HepG2 (cell line): Measurements from ENCODE around the gene KPNB1. TPM values are rescaled to one million over a fixed set of nuclear protein-coding genes. Genes with fewer than 3 reads are reported as not detected.
A peak's percentile ranks its signal among the peaks of the same experiment; 100 is the strongest.

Experiments used
- MXI1 ChIP-seq: IDR thresholded peaks from 3 replicates; pipeline ENCODE4 v1.6.1; 2012; ENCODE audit warnings: low read depth, low read length, inconsistent platforms, borderline replicate concordance
- SIN3A ChIP-seq: IDR thresholded peaks from 2 replicates; pipeline ENCODE4 v1.6.1; 2011; ENCODE audit warnings: low read depth, mild to moderate bottlenecking, control low read depth, low read length, borderline replicate concordance
- TBL1XR1 ChIP-seq: fragments of 150-350 bp; IDR thresholded peaks from 2 replicates; pipeline ENCODE4 v1.6.1; 2014; ENCODE audit warnings: borderline replicate concordance, low read length; ENCODE audit not compliant: partially characterized antibody
- ZFYVE20 ChIP-seq: sonication (generic); formaldehyde crosslinking; IDR thresholded peaks from 2 replicates; pipeline ENCODE4 v1.8.0; 2023; ENCODE audit warnings: low read depth, mild to moderate bottlenecking, moderate library complexity, missing genetic modification reagents, borderline replicate concordance
- ZNF12 ChIP-seq: sonication (generic); formaldehyde crosslinking; IDR thresholded peaks from 2 replicates; pipeline ENCODE4 v1.5.0; 2020; ENCODE audit warnings: missing genetic modification reagents
- ZNF605 ChIP-seq: sonication (generic); formaldehyde crosslinking; IDR thresholded peaks from 2 replicates; pipeline ENCODE4 v1.8.0; 2022; ENCODE audit warnings: mild to moderate bottlenecking, missing genetic modification reagents
- ZNF615 ChIP-seq: sonication (generic); formaldehyde crosslinking; IDR thresholded peaks from 2 replicates; pipeline ENCODE4 v1.5.0; 2020; ENCODE audit warnings: mild to moderate bottlenecking, missing genetic modification reagents, borderline replicate concordance
- polyA plus RNA-seq, 8 experiments: library from polyadenylated mRNA; depleted of rRNA in 3 of 8; stranded (reverse) in 7 of 8; unstranded in 1 of 8; fragments of >200 nt; fragmentation: Illumina TruSeq in 4 of 8; extraction: Trizol in 4 of 8; gene quantifications; 2 replicates each; pipeline versions ENCODE4 v1.2.1 to v1.2.3, GENCODE V29; 2011 to 2016; ENCODE audit warnings: low read depth in 4 of 8, missing spikeins in 1 of 8, mixed read lengths in 1 of 8; ENCODE audit not compliant: insufficient read depth in 1 of 8
- total RNA-seq, 5 experiments: library from RNA; depleted of rRNA; stranded (reverse); fragments of >200 nt; fragmentation: Illumina TruSeq; extraction: Trizol; gene quantifications; 2 replicates each; pipeline ENCODE4 v1.2.3, GENCODE V29; 2016; ENCODE audit warnings: low read depth in 1 of 5
- TF ChIP-seq, protein P1 (sequence below): IDR thresholded peaks from 2 replicates; pipeline ENCODE4 v1.6.1; 2016; ENCODE audit warnings: missing compliant biosample characterization, missing genetic modification reagents, borderline replicate concordance
- TF ChIP-seq, protein P2 (sequence below): sonication (generic); formaldehyde crosslinking; conservative IDR thresholded peaks from 2 replicates; pipeline ENCODE4 v1.8.0; 2022; ENCODE audit warnings: mild to moderate bottlenecking, moderate library complexity, missing genetic modification reagents
- TF ChIP-seq, protein P3 (sequence below): sonication (generic); formaldehyde crosslinking; IDR thresholded peaks from 2 replicates; pipeline ENCODE4 v1.5.1; 2020; ENCODE audit warnings: mild to moderate bottlenecking, missing genetic modification reagents, moderate library complexity
- TF ChIP-seq, protein P4 (sequence below): sonication (generic); formaldehyde crosslinking; IDR thresholded peaks from 2 replicates; pipeline ENCODE4 v1.4.0; 2020; ENCODE audit warnings: missing genetic modification reagents; ENCODE audit errors: not compliant biosample characterization
- TF ChIP-seq, protein P5 (sequence below): sonication (generic); formaldehyde crosslinking; IDR thresholded peaks from 2 replicates; pipeline ENCODE4 v1.5.1; 2020; ENCODE audit warnings: missing genetic modification reagents, mild to moderate bottlenecking, borderline replicate concordance
- TF ChIP-seq, protein P6 (sequence below): sonication (generic); formaldehyde crosslinking; conservative IDR thresholded peaks from 2 replicates; pipeline ENCODE4 v1.8.0; 2022; ENCODE audit warnings: missing genetic modification reagents

The KPNB1 gene
- total and polyA plus RNA-seq, 2 of the 13 experiments (the other 11 are each of a cell fraction or from before 2014, with no cell fraction given), result 164 to 424 TPM

DNA sequence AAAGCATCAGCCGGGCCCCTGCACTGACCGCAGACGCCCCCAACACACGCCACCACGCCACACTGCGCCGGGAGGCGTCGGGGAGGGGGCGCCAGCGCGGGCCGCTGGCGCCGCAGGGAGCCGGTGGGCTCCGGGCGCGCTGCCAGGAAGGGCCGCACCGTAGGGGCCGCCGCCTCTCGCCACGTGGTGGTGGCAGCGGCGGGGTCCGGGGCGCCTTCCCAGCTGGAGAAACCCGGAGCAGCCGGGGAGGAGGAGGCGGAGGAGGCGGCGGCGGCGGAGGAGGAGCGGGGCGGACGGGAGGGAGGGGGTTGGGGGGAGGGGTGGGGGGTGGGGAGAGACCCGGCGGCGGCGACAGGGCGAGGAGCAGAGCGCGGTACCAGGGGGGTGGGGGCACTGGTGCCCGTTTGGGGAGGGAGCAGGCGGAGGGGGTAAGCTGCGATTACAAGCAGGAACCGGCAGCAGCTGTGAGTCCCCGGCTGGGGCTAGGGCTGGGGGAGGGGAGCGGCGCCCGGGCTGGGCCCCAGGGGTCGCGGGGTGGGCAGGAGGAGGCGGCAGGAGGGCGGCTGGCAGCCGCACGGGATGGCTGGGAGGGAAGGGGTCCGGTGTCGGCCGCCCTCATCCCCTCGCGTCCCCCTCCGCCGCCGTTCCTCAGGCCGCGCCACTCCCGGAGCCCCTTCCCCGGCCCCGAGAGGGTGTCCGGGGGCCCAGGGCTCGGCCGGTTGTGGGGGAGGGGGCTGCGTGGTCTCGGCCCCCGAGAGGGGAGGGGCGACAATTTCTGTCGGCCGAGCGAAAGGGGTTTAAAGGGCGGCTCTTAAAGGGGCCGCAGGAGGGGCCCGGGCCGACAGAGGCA, 44.2 kb downstream of the KPNB1 start, which contains the start of gene TBKBP1 (continued):
- TF ChIP-seq, protein P1, sequence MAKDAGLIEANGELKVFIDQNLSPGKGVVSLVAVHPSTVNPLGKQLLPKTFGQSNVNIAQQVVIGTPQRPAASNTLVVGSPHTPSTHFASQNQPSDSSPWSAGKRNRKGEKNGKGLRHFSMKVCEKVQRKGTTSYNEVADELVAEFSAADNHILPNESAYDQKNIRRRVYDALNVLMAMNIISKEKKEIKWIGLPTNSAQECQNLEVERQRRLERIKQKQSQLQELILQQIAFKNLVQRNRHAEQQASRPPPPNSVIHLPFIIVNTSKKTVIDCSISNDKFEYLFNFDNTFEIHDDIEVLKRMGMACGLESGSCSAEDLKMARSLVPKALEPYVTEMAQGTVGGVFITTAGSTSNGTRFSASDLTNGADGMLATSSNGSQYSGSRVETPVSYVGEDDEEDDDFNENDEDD (CRISPR knock-in tag), result no peak; the same call in 1 of the 2 replicates
- TF ChIP-seq ZNF12 (no peak), MXI1 (peak; percentile 56; the same call in 1 of the 3 replicates), ZNF605 (CRISPR knock-in tag) (no peak), SIN3A (no peak), ZFYVE20 (CRISPR knock-in tag) (no peak), TBL1XR1 (no peak), ZNF615 (CRISPR knock-in tag) (no peak)
- TF ChIP-seq, protein P2, sequence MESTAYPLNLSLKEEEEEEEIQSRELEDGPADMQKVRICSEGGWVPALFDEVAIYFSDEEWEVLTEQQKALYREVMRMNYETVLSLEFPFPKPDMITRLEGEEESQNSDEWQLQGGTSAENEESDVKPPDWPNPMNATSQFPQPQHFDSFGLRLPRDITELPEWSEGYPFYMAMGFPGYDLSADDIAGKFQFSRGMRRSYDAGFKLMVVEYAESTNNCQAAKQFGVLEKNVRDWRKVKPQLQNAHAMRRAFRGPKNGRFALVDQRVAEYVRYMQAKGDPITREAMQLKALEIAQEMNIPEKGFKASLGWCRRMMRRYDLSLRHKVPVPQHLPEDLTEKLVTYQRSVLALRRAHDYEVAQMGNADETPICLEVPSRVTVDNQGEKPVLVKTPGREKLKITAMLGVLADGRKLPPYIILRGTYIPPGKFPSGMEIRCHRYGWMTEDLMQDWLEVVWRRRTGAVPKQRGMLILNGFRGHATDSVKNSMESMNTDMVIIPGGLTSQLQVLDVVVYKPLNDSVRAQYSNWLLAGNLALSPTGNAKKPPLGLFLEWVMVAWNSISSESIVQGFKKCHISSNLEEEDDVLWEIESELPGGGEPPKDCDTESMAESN (CRISPR knock-in tag), result no peak
- TF ChIP-seq, protein P3, sequence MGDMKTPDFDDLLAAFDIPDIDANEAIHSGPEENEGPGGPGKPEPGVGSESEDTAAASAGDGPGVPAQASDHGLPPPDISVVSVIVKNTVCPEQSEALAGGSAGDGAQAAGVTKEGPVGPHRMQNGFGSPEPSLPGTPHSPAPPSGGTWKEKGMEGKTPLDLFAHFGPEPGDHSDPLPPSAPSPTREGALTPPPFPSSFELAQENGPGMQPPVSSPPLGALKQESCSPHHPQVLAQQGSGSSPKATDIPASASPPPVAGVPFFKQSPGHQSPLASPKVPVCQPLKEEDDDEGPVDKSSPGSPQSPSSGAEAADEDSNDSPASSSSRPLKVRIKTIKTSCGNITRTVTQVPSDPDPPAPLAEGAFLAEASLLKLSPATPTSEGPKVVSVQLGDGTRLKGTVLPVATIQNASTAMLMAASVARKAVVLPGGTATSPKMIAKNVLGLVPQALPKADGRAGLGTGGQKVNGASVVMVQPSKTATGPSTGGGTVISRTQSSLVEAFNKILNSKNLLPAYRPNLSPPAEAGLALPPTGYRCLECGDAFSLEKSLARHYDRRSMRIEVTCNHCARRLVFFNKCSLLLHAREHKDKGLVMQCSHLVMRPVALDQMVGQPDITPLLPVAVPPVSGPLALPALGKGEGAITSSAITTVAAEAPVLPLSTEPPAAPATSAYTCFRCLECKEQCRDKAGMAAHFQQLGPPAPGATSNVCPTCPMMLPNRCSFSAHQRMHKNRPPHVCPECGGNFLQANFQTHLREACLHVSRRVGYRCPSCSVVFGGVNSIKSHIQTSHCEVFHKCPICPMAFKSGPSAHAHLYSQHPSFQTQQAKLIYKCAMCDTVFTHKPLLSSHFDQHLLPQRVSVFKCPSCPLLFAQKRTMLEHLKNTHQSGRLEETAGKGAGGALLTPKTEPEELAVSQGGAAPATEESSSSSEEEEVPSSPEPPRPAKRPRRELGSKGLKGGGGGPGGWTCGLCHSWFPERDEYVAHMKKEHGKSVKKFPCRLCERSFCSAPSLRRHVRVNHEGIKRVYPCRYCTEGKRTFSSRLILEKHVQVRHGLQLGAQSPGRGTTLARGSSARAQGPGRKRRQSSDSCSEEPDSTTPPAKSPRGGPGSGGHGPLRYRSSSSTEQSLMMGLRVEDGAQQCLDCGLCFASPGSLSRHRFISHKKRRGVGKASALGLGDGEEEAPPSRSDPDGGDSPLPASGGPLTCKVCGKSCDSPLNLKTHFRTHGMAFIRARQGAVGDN (CRISPR knock-in tag), result peak; percentile 45; the same call in 1 of the 2 replicates
- TF ChIP-seq, protein P4, sequence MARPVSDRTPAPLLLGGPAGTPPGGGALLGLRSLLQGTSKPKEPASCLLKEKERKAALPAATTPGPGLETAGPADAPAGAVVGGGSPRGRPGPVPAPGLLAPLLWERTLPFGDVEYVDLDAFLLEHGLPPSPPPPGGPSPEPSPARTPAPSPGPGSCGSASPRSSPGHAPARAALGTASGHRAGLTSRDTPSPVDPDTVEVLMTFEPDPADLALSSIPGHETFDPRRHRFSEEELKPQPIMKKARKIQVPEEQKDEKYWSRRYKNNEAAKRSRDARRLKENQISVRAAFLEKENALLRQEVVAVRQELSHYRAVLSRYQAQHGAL (CRISPR knock-in tag), result no peak
- TF ChIP-seq, protein P5, sequence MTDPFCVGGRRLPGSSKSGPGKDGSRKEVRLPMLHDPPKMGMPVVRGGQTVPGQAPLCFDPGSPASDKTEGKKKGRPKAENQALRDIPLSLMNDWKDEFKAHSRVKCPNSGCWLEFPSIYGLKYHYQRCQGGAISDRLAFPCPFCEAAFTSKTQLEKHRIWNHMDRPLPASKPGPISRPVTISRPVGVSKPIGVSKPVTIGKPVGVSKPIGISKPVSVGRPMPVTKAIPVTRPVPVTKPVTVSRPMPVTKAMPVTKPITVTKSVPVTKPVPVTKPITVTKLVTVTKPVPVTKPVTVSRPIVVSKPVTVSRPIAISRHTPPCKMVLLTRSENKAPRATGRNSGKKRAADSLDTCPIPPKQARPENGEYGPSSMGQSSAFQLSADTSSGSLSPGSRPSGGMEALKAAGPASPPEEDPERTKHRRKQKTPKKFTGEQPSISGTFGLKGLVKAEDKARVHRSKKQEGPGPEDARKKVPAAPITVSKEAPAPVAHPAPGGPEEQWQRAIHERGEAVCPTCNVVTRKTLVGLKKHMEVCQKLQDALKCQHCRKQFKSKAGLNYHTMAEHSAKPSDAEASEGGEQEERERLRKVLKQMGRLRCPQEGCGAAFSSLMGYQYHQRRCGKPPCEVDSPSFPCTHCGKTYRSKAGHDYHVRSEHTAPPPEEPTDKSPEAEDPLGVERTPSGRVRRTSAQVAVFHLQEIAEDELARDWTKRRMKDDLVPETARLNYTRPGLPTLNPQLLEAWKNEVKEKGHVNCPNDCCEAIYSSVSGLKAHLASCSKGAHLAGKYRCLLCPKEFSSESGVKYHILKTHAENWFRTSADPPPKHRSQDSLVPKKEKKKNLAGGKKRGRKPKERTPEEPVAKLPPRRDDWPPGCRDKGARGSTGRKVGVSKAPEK (CRISPR knock-in tag), result no peak
- TF ChIP-seq, protein P6, sequence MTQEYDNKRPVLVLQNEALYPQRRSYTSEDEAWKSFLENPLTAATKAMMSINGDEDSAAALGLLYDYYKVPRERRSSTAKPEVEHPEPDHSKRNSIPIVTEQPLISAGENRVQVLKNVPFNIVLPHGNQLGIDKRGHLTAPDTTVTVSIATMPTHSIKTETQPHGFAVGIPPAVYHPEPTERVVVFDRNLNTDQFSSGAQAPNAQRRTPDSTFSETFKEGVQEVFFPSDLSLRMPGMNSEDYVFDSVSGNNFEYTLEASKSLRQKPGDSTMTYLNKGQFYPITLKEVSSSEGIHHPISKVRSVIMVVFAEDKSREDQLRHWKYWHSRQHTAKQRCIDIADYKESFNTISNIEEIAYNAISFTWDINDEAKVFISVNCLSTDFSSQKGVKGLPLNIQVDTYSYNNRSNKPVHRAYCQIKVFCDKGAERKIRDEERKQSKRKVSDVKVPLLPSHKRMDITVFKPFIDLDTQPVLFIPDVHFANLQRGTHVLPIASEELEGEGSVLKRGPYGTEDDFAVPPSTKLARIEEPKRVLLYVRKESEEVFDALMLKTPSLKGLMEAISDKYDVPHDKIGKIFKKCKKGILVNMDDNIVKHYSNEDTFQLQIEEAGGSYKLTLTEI, result no peak
